GM19438 (cell line): ENCODE data around the gene PRCP.
A peak's percentile ranks its signal among the peaks of the same experiment; 100 is the strongest.

Experiments used
- ATAC-seq: cut with Tn5 transposase; IDR thresholded peaks from one replicate; pipeline ENCODE4 v1.9.1; 2021; ENCODE audit warnings: low read depth; ENCODE audit not compliant: unreplicated experiment

PRCP gene

DNA sequence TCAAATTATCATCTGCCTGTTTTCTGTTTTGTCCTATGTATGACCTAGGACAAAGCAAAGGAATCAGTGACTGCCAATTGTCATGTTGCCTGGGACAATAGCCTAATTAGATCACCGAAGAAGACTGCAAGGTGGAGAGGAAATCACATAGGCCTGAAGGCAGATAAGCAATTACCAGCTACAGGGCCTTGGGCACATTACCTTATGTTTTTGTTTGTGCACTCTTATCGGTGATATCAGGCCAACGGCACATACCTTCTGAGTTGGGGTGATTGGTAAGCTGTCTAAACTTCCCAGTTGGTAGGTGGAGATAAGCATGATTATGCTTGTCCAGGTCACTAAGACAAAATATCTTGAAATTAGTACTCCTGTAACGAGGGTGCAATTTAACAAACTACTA, 108.5 kb downstream of the PRCP start:
- no peak for ATAC-seq

DNA sequence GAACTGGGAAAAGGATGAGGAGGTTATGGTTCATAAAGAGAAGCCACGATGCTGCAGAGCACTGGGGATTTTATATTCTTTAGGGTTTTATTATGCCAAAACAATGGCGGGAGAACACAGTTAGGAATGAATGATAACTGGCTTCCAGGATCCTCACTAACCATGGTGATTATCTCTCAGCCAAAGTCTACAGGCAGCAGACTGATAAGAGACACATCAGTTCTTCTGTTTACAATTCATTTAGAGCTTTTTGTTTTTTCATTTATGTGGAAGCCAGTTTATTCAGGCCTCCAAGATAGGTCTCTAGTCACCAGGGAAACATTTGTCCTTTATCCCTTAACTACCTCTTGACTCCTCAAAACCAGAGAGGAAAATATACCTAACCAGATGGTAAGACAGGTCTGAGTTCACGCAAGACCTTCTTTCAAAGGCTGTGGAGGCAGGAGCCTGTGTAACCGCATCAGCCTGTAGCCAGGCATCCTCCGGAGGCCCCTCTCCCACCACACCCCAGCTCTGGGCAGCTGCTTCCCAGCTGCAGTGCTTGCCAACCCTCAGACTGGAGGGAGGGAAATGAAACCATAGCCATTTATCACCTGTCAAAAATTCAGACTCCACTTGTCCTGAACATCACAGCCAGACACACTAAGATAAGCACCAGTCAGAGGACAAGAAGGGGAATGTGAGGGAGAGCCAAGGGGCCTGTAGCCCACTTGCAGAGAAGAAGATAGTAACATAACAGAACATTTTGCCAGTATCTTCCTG, 109.3 kb downstream of the PRCP start:
- ATAC-seq = no peak

DNA sequence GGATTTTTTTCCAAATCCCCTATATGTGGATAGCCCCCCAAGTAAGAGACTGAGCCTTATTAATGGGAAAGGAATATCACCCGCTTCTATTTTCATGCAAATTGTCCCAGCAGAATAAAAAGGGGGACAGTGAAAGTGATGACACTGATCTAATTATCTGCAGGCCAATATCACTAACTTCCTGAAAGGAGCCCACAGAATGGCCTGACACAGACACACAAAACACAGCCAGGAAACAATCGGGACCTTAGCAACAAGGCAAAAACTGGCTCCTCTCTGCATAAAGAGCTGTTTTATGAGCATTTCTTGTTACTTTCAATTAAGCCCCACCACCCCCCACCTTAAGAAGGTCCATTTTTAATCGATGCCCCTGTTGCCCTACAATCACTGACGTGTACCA, 112.2 kb downstream of the PRCP start:
- no peak for ATAC-seq

DNA sequence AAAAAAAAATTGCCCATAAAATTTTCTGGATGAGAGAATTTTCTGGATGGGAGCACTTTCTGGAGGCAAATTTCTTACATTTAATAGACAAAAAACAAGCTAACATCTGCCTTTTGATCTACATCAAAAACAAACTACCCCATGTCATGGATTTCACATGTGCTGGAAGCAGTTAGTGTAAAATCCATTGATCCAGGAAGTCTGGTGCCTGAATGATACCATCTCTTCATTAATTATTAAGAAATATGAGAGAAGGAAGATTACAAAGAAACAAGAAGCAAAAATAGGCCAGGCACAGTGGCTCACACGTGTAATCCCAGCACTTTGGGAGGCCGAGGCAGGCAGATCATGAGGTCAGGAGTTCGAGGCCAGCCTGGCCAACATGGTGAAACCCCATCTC, 113.4 kb downstream of the PRCP start:
- no peak for ATAC-seq

DNA sequence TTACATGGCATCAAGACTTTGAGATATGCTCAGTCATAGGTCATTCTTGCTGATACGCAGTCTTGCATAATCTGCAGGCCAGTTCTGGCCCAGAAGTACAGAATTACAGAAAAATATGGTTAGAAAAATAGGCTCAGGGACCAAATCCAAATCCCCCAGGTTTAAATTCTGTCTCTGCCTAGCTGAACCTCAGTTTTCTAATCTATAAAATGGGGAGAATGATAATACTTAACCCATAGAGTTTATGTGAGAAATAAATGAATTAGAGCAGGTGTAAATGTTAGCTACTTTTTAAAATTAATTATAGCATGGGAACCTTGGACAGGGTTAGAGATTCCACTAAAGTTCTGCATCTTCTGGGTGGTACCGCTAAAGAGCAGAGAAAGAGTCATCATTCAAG, 114.2 kb downstream of the PRCP start:
- no peak for ATAC-seq

DNA sequence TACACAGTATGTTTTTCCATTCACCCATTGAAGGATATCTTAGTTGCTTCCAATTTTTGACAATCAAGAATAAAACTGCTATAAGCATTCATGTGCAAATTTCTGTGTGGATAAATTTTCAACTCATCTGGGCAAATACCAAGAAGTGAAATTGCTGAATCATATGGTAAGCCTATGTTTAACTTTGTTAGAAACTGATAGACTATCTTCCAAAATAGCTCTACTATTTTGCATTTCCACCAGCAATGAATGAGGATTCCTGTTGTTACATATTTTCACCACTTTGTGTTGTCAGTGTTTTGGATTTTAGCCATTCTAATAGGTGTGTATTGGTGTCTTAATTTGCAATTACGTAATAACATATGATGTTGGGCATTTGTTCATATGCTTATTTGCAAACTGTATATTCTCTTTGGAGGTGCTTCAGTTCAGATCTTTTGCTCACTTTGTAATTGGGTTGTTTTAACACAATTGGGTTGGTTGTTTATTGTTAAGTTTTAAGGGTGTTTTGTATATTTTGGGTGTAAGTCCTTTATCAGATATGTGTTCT, 117.3 kb downstream of the PRCP start:
- no peak for ATAC-seq

DNA sequence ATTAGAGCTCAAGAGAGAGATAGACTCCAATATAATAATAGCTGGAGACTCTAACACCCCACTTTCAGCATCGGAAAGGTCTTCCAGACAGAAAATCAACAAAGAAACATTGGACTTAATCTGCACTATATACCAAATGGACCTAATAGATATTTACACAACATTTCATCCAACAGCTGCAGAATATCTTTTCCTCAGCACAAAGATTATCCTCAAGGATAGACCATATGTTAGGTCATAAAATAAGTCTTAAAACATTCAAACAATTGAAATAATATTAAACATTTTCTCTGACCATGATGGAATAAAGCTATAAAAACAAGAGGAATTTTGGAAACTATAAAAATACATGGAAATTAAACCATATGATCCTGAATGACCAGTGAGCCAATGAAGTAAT, 121.5 kb downstream of the PRCP start:
- ATAC-seq = no peak

DNA sequence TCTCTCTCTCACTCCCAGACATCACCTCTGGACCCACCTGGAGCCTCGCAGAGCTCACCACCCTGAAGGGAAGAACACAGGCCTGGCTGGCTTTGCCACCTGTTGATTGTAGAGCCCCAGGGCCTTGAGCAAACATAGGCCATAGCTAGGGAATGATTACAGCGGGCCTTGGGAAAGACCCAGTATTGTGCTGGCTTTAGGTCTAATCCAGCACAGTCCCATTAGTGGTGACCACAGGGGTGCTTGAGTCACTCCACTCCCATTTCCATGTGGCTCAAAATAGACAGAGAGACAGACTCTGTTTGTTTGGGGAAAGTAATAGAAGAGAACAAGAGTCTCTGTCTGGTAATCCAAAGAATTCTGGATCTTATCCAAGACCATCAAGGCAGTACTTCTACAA, 123.9 kb downstream of the PRCP start:
- no peak for ATAC-seq

DNA sequence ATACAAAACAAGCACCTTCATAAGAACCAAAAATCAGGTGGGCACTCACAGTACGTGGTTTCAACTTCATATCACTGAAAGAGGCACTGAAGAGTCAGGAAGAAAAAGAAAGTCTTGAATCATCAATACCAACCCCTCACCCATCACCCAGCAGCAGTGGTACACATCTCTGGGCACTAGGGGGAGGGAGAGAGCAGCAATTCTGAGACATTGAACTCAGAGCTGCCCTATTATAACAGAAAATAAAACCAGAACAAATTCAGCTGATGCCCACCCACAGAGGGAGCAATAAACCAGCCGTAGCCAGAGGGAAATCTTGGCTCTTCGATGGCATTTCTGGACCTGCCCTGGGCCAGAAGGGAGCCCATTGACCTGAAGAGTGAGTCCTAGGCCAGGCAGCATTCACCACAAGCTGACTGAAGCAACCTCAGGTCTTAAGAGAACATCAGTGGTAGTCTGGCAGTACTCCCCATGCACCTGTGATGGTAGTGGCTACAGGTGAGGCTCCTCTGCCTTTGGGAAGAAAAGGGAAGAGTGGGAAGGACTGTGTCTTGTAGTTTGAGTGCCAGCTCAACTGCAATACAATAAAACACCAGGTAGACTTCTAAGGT, 124.4 kb downstream of the PRCP start:
- peak; percentile 91 for ATAC-seq

DNA sequence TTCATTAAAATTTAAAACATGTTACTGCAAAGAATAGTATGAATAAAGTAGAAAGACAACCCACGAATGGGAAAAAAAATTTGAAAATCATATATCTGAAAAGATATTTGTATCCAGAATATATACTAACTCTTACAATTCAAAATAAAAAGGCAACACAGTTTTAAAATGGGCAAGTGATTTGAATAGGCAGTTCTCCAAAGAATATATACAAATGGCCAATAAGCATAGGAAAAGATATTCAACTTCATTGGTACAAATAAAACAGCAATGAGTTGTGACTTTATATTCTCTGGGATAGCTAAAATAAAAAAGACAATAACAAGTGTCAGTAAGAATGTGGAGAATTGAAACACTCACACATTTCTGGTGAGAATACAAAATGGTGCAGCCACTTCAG, 125.0 kb downstream of the PRCP start:
- ATAC-seq = no peak
